PFSK-1 (cell line): Measurements from ENCODE around the gene STRA6.

ENCODE experiments used
- FOXP2 ChIP-seq: optimal IDR thresholded peaks from 2 replicates; pipeline ENCODE3; 2011; ENCODE audit warnings: borderline replicate concordance, control low read depth, inconsistent platforms; ENCODE audit not compliant: insufficient read depth; ENCODE audit errors: extremely low read length, extremely low read depth
- POLR2AphosphoS5 ChIP-seq: IDR thresholded peaks from 2 replicates; pipeline ENCODE4 v1.6.1; 2012; ENCODE audit warnings: low read depth, mild to moderate bottlenecking, control low read depth, low read length, moderate library complexity
- SIN3A ChIP-seq: IDR thresholded peaks from 2 replicates; pipeline ENCODE4 v1.6.1; 2012; ENCODE audit warnings: mild to moderate bottlenecking, low read length, moderate library complexity, borderline replicate concordance; ENCODE audit not compliant: insufficient read depth
- TAF1 ChIP-seq: IDR thresholded peaks from 2 replicates; pipeline ENCODE4 v1.6.1; 2012; ENCODE audit warnings: low read length, control low read depth, borderline replicate concordance; ENCODE audit not compliant: insufficient read depth
- TF ChIP-seq, protein P1 (sequence below), 2 experiments: IDR thresholded peaks; 2 replicates each; pipeline versions ENCODE4 v1.6.1 to v1.8.0; 2011 to 2012; ENCODE audit warnings: low read depth in 2 of 2, low read length in 2 of 2, control low read depth in 1 of 2, inconsistent platforms in 1 of 2, mild to moderate bottlenecking in 1 of 2, moderate library complexity in 1 of 2; ENCODE audit not compliant: insufficient read depth in 1 of 2

The STRA6 gene

DNA sequence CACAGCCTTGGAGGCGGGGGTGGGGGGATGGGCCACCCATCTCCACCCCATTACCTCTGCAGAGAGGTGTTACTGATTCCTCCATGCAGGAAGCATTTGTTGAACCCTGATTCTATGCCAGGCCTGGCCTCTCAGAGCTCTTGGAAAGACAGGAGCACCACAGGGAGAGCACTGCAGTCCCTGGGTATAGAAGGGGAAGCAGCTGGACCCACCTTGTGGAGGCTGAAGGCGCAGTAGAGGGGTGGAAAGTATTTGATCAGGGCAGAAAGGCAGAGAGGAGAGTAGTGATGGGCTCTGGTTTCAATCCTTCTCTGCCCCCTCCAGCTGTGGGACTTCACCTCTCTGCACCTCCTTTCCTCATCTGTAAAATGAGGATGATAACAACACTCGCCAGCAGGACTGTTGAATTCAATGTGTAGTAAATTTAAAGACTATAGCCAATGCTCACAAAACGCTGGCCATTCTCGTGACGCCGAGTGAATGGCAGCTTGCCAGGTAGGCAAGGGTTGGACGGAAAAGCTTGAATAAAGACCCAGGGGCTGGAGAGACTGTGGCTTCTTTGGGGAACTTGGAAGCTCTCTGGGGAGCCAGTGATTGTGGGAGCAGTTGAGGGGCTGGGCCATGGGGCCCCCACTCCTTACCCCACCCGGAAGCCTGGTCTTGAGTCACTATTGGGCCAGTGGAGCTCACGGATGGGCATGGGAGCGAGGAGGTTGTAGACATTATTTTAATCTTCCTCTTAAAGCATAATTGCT lies 25.6 kb upstream of the STRA6 start:
- TF ChIP-seq POLR2AphosphoS5: no peak

DNA sequence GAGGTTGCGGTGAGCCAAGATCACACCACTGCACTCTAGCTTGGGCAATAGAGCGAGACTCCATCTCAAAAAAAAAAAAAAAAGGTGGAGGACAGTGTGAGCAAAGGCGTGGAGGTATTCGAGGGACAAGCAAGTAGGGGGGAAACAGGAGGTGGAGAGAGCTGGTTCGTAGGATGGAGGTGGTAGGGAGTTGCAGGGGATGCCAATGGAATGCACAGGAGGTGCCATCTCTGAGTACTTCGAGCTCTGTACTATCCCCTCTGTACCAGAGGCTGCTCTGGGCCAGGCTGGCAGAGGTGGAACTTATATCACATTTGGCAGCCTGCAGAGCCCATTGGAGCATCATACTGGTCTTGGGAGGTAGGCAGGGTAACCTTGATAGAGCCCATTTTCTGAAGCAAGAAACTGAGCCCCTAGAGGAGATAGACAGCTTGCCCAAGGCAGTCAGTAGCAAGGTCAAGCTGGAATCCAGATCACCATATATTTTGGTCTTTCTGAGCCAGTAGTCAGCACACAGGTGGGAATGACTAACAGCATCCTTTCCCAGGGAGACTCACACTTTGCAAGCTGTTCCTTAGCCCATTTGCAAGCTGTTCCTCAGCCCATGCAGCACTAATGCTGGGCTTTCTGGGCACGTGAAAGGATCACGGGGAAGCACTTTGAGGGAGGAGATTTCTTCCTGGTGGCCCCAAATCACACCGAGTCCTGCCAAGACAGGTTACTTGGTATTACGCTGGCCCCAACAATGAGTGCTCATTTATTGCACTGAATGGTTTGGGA lies 24.4 kb upstream of the STRA6 start:
- TF ChIP-seq TAF1 (no peak), FOXP2 (no peak), SIN3A (no peak), POLR2AphosphoS5 (no peak)
- TF ChIP-seq, protein P1, sequence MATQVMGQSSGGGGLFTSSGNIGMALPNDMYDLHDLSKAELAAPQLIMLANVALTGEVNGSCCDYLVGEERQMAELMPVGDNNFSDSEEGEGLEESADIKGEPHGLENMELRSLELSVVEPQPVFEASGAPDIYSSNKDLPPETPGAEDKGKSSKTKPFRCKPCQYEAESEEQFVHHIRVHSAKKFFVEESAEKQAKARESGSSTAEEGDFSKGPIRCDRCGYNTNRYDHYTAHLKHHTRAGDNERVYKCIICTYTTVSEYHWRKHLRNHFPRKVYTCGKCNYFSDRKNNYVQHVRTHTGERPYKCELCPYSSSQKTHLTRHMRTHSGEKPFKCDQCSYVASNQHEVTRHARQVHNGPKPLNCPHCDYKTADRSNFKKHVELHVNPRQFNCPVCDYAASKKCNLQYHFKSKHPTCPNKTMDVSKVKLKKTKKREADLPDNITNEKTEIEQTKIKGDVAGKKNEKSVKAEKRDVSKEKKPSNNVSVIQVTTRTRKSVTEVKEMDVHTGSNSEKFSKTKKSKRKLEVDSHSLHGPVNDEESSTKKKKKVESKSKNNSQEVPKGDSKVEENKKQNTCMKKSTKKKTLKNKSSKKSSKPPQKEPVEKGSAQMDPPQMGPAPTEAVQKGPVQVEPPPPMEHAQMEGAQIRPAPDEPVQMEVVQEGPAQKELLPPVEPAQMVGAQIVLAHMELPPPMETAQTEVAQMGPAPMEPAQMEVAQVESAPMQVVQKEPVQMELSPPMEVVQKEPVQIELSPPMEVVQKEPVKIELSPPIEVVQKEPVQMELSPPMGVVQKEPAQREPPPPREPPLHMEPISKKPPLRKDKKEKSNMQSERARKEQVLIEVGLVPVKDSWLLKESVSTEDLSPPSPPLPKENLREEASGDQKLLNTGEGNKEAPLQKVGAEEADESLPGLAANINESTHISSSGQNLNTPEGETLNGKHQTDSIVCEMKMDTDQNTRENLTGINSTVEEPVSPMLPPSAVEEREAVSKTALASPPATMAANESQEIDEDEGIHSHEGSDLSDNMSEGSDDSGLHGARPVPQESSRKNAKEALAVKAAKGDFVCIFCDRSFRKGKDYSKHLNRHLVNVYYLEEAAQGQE (IDR thresholded peaks at IDR 0.05; ENCODE audit: insufficient read depth in 1 of 2, low read depth in 2 of 2, low read length in 2 of 2): no peak

GRCh38 chr15:74225928-74226327 lies 23.3 kb upstream of the STRA6 start:
- TF ChIP-seq TAF1 (no peak), POLR2AphosphoS5 (no peak), SIN3A (no peak), FOXP2 (no peak)
- TF ChIP-seq, protein P1 (IDR thresholded peaks at IDR 0.05; ENCODE audit: insufficient read depth in 1 of 2, low read depth in 2 of 2, low read length in 2 of 2): no peak

DNA sequence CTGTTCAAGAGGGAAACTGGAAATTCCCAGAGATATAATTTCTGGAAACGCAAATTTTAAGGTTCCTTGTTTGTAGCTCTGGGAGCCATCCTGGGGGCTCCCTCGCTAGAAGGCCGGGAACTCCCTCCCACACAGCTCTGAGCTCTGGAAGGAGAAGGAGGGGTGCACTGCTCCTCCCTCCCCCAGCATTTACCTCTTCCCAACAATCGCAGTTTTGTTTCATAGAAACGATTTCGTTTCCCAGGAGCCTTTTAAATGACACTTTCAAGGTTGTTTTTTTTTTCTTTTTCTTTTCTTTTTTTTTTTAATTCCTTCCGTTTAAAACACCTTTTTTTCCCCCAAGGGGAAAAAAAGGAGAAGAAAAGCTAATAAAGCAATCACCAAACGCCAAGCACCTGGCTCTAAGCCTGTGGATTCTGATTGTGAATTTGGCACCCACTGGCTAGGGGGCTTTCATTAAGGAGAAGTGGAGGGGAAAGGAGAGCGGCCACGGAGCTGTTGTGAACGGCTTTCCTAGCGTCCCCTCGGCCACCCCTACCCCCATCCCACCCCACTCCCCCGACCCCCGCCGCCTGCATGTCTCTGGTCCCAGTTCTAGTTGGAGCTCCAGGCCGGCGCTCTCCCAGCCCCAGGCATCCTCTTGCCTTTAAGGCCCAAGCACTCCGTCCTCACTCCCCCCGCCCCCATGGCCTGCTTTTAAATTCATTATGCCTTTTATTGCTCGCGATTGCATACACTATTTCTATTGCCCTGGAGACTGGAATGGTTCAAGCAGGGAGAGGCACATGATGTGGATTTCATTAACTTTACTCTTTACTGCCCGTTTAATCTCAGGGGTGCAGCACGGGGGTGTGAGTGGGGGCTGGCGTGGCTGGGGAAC lies 19.9 kb upstream of the STRA6 start:
- TF ChIP-seq TAF1: no peak
- TF ChIP-seq, protein P1 (IDR thresholded peaks at IDR 0.05; ENCODE audit: insufficient read depth in 1 of 2, low read depth in 2 of 2, low read length in 2 of 2): no peak
- no peak for TF ChIP-seq FOXP2
- no peak for TF ChIP-seq POLR2AphosphoS5
- TF ChIP-seq SIN3A: no peak

DNA sequence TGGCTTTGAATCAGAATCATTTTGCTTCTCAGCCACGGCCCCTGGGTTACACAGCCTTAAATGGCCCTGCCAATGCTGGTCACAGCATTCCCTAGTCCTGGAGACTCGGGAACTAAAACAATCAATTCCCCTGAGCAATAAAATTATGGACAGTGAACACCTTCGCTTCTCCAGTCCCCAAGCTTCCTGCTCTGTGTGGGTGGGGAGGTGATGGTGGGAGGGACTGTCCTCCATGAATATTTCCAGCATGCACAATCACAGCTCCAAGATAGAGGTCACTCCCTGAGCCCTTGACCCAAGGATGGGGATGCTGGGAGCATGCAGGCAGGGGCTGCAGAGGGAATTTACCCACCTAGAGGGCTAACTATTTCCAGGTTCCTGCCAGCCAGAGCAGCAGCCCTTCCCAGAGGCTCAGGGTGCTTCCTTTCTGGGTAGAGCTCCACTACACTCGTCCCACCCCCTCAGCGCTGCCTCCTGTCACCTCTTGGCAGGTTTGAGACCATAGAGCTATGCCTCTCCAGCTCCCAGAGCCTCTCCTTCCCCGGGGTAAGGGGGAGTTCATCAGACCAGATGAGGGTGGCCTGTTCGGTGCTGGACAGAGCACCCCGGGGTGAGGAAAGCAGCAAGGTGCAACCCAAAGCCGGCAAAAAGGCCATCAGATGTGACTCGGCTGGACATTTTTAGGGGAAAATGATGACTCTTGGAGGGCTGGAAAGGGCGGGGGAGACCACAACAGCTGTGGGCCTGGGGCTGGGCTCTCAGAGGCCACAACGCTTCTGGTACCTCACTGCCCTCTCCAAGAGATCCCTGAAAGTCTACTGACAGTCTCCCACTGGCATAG lies 19.0 kb upstream of the STRA6 start:
- TF ChIP-seq FOXP2: no peak
- TF ChIP-seq, protein P1 (IDR thresholded peaks at IDR 0.05; ENCODE audit: insufficient read depth in 1 of 2, low read depth in 2 of 2, low read length in 2 of 2): peak in 1 of 2 experiments; percentile 59; a peak in 1 of 4 replicates
- TF ChIP-seq SIN3A: no peak
- no peak for TF ChIP-seq TAF1
- TF ChIP-seq POLR2AphosphoS5: no peak
